ENCODE measurements around the gene CXCL14.

Gene CXCL14

DNA sequence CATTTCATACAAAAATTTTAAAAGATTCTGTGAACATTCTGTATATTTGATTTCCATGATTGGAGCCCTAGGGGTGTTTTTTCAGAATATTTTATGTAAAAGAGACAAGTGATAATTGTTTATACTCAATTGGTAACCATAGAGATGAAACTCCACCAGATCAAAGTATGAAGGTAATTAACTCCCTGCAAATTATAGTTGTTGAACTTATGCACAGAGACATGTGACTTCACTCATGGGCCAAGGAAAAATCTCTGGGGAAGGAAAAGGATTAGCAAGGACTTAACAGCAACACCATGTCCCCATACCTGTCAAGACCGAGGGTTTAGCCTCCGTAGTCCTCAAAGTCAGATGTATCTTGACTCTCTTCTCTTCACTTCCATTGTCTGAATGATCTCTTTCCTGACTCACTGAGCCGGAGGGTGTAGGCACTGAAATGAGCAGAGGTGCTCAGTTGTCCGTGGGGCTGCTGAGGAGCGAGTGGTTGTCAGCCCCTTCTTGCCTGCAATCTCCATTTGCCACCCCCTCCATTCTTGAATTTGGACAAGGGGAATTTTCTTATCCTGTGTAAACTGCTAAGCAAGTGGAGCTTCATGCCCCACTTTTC lies 17.5 kb upstream of the CXCL14 start:
- no peak for DNase-seq

DNA sequence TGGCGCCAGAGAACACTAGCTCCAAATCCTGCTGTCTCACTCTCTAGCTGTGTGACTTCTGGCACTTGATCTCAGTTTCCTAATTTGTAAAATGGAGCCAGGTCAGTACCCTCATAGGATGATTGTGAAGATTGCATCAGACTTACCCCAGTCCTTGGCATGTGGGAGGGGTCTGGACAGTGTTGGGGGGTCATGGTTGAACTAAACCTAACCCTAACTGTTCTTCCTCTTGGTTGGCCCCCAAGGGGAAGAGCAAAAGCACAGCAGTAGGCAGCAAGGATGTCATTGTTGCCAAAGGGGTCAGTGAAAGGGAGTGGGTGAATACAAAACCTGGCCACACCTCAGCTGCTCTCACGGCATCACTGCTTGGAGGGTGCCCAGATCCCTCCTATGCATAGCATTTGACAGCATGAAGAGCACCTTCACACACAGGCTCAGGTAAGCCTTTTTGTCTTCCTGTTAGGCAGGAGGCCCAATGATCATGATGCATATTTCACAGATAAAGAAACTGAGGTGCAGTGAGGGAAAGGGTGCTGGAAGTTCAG lies 15.7 kb upstream of the CXCL14 start:
- DNase-seq: no peak

DNA sequence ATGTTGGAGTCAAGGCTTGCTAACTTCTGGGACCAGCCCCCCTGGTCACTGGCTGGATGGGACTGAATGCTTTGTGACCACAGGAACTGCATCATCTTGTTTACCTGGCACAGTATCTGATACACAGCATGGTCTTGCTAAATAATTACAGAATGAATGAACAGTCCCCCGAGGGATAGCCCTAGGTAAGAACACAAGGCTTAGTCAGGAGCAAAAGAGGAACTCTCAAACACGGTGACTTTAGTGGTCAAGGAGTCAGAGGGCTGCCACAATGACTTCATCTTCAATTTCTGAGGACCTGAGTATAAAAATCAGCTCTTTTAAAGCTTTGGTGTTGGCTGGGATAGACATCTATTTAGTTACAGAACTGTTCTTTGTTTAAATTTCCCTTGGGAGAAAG lies 15.1 kb upstream of the CXCL14 start:
- DNase-seq: no peak

DNA sequence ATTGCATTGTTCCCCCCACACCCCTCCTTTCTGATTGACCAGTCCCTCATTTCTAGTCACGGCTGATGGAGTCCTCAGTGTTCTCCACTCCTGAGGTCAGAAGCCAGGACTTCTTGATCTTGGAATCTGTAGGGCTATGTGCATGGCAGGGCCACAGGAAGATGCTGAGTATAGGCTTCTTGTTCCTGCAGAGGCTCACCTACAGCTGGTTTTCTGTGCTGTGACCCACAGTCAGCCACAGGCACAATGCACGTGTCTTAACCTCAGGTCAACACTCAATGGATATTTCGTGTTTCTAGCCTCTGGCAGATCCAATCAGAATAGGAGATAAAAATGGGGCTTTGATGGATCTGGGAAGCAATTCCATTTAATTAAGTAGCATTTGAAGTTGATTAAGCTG lies 14.3 kb upstream of the CXCL14 start:
- no peak for DNase-seq

DNA sequence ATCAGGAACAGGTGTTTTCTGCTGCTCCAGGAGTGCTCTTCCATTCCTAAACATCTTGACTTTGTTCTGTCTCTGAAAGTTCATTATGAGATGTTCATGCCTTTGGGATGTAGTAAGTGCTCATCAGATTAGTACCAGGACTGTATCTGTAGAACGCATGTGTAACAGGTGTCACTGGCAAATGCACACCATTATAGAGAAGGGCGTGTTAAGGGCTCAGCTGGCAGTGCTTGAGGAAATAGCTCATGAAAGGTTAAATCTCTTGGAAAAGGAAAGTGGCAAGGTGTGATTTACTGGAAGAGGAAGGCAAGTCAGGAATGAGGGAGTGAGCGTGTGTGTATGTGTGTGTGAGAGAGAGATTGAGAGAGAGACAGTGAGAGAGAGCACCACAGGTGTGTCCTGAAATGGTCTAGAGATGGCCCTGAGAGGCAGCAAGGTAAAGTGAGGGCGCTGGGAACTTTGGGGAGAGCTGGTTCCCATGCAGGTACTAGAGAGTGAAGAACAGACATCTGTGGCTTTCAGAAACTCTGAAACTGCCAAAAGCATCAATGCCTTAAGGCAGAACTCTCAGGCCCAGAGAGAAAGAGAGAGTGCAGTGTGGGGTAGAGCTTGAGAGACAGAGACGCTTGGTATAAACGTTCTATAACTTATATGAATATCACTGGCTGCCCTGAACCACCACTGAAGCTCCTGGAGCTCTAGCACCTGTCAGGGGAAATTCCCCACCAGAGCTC lies 13.7 kb upstream of the CXCL14 start:
- no peak for DNase-seq

DNA sequence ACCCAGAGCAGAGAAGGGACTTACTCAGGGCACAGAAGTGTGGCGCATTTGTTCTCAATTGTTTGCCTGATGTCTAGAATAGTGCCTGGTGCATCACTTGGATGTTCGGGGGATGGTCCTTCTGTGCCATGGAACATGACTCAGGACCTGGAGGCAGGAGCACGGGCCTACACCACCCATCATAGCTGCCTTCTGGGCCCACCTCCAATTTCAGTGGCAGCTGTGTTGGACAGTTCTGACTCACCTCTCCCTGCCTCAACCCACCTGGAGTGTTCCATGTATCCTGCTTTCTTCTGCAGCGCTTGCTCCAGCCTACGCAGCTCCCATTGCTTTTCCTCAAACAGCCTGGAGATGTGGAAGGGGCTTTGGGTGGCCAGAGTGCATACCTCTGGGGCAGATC lies 12.5 kb upstream of the CXCL14 start:
- DNase-seq: no peak

DNA sequence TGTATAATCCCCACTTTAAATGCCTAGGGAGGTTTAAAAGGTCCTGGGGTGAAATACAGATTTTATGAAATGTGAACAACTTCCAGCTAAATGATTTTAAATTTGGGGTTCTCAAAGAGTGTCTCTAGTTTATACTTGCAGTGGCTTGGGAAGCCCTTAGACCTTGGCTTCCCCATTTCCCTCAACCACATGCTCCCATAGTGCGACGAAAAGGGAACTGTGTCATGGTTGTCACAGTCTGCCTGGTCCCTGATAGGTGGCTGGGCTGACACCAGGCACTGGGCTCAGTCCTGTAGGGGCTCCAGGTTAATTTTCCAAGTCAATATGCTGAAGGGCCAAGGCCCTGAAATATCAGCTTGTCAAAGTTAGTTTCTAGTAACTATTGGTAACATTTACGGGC lies 10.4 kb upstream of the CXCL14 start:
- DNase-seq: no peak

DNA sequence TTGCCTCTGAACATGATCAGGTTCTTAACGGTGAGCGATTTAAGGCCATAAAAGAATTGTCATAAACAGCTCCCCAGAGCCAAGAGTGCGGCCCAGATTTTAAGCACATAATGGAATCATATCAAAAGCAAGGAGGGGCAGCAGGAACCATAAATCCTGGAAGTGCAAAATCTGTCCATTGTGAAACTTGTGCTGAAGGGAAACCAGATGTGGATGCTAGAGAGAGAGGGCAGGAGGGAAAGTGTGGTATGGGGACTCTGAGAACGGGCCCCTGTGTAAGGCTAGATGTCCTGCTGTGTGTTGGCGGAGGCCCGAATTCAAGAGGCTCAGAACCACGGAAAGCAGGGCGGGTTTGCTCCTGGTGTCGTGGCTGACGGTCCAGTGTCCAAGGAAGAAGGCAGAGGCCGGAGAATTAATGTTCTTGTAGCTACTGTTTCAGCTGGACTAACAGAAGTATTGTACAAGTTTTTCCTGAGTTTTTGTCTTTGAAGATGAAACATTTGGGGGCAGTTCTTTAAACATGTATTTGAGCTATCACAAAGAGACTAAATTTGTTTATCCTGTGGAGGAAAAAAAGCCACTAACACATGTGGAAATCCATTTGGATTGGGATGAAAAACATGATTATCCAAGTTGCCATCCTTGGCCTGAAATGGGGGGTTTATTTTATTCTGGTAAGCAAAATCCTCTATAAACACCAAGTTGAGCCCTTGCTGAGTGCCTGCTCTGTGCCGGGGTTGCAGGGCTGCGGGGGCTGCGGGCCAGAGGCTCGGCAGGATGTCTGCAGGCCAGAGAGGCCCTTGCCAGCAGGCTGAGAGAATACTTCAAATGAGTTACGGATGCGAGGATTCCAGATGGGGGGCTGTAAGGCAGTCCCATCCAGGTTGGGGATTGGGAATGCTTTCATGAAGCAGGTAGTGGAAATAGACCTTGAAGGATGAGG lies 9.2 kb upstream of the CXCL14 start:
- no peak for DNase-seq

DNA sequence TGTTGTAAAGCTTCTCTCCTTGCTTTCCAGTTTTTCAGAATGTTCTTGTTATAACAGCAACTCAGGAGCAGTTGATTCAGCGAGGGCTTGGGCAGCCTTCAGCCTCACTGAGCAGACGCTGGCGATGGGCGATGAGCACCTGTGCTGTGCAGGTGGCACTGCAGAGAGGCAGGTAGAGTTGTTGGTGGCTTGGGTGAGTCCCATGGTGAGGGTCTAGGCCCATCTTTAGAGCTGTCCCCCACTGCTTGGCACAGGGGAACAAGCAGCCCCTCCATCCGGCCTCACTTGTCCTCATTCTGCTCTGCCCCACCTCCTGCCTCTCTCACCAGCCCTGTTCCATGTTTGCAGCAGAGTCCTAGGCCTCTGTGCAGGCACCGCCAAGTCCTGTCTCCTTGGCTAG lies 6.1 kb upstream of the CXCL14 start:
- DNase-seq: no peak

DNA sequence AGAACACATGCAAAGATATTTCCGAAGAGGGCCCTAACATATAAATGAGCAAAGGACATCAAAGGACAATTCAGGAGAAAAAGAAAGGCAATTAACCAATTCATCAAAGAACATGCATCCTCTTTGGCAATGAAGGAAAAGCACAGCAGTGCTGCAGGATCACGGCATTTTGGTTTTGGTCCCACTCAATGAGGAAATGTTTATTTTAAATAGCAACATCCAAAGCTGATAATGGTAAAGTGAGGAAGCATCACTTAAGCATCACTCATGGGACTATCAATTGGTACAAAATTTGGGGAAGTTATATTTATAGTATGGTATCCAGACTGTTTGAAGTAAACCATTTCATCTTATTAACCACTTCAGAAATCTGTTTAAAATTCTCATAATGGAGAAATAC lies 5.5 kb upstream of the CXCL14 start:
- DNase-seq: no peak

DNA sequence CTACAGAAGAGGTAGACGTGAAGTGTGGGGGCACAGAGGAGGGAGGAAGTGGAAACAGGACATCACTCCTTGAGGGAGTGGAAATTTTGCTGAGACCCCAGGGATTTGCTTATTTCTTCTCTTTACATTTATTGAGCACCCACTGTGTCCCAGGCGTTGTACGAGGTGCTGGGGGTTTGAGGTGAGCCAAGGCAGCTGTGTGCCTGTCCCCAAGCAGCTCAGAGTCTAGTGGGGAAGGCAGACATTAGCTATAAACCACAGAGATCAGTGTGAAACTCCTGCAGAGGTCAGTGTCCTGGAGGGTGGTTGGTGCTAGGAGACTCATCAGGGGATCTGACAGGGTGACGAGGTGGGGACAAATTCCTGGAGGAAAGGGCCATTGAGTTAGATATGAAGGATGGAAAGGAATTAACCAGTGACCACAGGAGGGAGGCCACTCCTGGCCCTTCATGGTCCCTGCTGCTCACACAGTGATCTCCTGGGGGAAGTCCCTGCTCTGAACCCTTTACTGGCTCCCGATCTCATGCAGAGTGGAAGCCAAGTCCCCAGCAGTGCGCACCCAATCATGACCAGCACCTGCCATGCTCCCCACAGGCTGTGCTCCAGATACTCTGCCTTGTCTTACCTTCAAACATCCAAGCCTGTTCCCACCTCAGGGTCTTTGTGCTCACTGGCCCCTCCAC lies 3.4 kb upstream of the CXCL14 start:
- no peak for DNase-seq

DNA sequence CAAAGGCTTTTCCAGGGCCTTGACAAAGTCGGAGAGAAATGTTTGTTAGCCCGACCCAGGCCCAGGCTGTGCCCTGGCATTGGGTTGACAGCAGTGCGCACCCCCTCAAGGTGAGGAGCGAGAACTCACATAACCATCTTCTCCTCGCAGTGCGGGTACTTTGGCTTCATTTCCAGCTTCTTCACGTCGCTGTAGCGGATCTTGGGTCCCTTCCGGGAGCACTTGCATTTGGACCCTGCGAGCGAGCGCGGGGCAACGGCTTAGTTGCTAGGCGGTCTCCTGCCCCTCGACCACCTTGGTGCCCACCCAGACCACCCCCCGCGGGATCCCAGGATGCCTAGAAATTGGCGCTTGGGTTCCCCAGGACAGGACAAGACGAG lies 496 bp downstream of the CXCL14 start:
- DNase-seq: no peak

DNA sequence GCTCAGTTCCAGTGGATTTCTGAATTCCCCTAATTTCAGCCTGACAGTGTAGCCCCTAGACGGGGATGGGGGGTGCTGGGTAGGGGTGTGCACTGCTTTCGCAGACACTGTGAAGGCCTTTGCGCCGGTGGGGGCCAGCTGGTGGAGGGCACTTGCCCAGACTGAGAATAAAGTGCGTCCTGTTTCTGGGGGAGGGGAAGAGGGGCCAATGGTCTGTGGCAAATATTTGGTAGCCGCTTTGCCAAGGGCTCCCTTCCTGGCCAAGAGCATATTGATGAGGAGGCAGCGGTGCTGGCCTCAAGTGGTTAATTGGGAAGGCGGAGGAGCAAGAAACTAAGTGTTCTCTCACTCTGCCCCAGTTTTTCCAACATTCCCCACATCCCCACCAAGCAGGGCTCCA lies 1.4 kb downstream of the CXCL14 start:
- no peak for DNase-seq

DNA sequence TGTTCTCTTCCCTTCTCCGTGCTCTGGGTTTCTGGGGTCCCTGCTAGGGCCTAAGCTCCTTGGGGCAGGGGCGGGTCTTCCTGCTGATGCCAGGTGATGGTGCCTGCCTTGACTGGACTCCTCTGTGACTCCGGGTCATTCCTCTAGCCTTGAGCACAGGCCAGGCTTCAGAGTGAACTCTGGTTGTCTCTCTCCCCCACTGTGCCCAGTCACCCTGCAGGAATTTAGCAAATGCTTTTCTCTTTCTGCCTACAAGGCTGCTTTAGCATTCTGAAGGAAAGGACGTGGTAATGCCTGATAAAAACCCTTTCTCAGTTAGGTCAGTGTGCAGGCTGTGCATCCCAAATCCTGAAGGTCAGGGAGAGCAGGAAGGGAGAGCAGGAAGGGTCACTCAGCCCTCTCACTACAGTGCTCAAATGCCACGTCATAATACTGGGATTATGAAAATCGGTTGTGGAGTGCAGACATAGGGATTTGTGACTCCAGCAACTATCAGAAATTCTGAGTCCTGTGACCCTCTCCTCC lies 2.7 kb downstream of the CXCL14 start:
- DNase-seq: no peak

DNA sequence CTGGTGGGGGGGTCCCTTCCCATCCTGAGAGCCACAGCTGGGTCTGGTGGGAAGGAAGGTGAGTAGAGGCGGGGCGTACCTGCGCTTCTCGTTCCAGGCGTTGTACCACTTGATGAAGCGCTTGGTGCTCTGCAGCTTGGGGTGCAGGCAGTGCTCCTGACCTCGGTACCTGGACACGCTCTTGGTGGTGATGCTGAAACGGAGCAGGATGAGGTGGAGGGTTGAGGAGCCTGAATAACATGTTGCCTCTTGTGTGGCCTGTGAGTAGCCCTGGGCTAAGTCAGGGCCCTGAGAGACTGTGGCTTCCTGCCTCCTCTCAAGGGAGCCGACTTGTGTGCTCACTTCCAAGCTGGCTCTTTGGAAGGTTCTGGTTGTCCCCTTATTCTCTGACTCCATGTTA lies 4.3 kb downstream of the CXCL14 start:
- DNase-seq: no peak

DNA sequence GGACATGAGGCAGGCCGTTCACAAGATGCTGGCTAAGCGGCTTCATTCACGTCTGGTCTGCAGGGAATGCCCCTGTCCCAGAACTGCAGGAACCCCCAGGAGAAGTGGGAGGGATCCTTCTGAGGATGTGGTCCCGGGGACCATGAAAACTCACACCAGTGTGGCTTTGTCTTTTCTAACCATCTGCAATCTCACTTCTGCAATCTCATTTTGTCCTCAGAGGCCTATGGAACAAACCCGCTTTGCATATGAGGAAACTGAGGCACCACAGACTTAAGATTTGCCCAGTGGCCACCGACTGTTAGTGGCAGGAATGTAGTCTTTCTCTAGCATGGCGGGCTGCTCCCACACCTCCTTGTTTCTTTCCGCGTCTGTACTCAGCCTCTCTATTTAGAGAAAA lies 6.9 kb downstream of the CXCL14 start:
- no peak for DNase-seq

DNA sequence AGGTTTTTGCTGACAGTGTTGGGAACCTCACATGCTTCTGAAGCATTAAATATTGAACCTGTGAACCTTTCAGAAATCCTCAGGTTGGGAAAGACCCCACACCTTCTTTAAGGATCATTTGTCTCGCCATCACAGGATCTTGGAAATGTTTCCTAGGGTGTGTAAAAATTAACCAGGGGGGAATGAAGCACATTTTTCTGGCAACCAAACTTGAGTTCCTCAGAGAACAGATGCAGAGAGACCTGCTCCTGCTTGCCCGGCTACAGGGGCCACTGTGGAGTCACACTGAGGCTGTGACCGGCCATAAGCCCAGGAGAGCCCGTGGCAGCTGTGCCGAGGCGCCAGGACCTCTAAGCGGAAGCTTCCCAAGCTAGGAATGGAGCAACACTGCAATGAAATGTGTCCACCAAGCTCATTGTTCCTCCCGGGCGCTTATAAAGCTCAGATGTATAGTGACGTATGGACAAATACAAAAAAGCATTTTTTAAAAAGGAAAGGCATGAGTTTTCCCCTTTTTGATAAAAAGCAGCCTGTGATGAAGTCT lies 7.7 kb downstream of the CXCL14 start:
- no peak for DNase-seq

DNA sequence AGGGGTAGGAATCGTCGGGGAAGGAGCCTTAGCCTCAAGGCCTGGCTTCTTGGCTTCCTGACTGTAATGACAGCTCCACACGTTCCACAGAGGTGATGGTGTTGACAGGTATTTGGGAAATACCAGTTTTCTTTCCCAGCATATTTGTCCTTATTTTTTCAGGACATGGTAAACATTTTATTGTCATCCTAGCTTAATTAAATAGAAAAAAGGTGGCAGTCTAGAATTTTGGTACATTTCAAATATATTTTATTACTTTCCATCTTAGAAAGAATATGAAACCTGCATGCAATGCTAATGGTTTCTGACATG lies 8.4 kb downstream of the CXCL14 start:
- no peak for DNase-seq

DNA sequence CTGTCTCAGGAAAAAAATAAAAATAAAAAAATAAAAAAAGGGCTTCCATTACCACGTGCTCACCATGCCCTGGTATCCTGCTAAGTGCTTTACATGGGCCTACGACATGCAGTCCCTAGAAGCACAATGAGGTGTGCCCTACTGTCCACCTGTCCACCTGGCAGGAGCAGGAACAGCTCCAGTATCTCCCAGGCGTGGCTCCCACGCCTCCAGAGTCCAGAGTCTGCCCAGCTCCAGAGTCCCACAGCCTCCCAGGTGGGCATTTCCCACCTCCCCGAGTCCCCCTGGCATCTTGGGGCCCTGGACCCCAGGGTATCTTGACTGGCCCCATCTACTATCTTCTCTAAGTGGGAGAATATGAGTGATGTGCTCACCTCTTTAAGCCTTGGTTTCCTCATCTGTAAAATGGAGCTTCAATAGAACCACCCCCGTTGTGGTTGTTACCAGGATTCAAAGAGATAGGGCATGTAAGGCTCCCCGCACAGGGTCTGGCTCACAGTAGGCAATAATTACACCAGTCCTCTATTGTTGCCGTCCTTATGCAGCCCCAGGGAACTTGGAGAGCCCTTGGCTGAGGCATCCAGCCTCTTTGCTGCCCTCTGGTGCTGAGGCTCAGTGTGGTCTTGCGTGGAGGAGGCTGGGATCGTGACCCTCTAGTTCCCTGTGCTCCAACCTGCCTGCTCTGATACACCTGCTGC lies 8.9 kb downstream of the CXCL14 start:
- DNase-seq: no peak

DNA sequence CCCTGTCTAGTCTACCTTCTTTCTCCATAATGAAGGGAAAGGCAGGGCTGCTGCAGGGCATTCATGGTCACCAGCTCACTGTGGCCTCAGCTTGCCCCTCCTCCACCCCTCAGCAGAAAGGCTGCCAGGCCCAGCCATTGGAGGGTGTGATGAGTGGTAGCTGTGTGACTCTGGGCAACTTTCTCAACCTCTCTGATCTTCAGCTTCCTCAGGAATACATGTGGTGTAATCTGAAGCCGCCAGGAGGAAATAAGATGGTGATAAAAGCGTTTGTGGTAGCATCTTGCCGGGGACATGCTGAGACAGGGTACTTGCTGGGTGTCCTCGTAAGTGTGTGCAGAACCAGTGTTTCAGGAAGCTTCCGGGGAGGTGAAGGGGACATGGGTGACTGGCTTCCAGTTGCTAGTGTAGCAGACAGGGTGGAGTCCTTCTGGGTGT lies 9.8 kb downstream of the CXCL14 start:
- DNase-seq: no peak

DNA sequence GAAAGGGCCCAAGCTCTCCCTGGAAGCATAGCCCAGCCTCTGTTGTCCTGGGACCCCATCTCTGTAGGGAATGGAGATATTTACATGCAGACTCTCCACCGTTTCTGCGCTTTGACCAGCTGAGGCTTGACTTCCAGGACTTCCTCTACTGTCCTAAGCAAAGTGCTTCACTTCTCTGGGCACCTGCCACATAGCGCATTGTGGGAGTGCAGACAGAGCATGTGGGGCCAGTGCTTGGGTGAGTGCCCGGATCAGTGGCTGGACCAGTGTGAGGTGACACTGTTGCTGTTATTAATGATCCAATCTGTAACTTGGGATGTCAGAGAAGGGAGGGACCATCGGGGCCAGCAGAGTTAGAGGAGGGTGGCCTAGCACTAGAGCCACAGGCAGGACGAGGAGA lies 10.5 kb downstream of the CXCL14 start:
- no peak for DNase-seq

DNA sequence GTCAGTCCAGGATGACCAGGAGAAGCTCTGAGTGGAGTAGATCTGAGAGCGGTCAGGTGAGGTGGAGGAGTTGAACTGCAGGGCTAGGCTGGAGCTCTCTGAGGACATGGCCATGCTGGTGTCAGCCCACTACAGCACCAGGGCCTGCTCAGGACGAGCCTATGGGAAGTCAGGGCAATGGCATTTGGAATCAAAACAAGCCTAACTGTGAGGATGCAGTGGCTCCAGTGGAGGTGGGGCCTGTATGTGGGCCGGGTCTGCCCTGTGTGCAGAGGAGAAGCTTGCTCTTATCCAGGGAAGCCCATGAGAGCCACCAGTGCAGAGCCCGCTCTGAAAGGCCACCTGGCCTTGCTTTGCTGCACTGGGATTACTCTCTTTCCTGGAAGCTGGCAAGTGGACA lies 11.1 kb downstream of the CXCL14 start:
- DNase-seq: no peak
